GM18508 (cell line): ENCODE measurements around the gene SESN1.
A peak's percentile ranks its signal among the peaks of the same experiment; 100 is the strongest.
"Not testable (repeated sequence)": the region's sequence is repeated elsewhere in the genome, so short reads cannot be mapped to it uniquely, and the experiment has no call there.

ENCODE experiments used
- ATAC-seq: cut with Tn5 transposase; IDR thresholded peaks from one replicate; pipeline ENCODE4 v1.9.1; 2021; ENCODE audit warnings: moderate number of reproducible peaks; ENCODE audit not compliant: insufficient read depth, unreplicated experiment

Gene SESN1

DNA sequence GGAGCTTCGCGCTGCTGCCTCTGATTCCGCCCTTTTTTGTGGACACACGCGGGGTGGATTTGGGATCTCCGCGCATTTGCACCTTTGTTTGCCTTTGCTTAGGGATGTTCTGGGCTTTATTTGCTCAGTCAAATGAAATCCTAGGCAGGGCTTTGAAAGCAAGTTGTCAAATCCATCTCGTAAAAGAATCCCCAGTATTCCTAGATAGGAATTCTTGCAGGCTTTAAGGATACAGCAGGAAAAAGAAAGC, 1.1 kb upstream of the SESN1 start:
- ATAC-seq: no peak

DNA sequence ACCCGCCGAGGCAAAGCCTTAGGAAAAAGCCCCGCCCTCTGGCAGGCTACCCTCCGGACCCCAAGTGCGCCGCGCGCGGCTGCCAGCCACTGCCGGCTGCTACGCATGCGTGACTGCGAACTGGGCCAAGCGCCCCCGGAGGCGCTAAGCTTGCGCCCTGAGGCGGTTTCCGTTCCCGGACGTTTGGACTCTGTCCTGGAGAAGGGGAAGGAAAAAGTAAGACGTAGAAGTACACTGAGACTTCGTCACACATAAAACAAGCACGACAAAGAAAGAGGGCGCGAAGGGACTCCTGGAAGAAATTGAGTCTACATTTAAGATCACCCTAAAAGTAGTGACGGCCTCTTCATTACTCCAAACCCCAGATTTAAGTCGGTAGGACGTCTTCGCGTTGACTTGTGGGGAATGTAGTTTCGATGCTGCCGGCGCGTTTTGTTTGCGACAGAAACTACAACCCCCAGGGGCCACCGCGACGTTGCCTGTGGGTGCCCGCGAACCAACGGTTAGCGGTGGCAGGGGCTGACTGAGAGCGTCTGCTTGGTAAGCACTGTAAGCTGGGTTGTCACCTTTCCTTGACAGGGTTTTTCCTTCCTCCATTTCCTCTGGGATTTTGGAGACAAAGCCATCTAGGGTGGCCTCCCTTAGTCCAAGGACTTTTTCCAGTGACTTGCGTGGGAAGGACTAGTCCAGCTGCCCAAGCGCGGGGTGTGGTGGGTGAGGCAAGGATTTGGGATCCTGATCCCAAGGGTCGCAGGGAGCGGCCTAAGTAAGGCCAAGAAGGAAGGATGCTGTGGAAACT, 589 bp upstream of the SESN1 start, which contains the start of gene CEP57L1:
Gene CEP57L1 (plus strand): TSS at position 472 of the 799 bp plus-strand sequence. CDS start 49,715 bp downstream, outside the sequence.
- peak; percentile 55 for ATAC-seq

DNA sequence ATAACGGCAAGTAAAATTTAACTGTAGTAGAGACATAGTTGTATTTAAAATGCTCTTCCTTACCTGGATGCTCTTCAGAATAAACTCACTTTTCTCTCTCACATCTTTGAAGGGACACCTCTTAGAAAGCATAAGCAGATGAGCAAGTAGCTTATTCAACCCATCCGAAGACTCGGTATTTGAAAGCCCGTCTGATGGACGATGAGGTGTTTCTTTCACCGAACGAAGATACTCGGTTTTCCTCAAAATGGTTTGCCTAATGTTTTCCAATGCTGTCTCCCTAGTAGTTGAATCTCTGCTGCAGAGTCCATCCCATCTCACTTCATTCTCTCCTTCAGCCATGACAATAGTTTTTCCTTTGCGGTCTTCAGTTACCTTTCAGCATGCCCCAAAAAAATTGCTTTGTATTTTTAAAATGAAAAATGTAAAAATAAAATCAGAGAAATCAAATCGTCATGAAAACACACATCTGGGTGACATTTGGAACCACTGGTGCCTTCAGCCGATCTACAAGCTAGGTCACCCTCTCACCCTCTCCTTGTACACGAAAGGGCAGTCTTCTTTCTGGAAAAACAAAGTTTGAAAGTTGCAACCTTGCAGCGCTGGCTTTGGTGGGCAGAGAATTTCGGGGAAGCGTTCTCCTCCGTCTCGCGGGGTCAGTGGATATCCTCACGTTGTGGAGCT, 772 bp downstream of the SESN1 start:
- no peak for ATAC-seq

DNA sequence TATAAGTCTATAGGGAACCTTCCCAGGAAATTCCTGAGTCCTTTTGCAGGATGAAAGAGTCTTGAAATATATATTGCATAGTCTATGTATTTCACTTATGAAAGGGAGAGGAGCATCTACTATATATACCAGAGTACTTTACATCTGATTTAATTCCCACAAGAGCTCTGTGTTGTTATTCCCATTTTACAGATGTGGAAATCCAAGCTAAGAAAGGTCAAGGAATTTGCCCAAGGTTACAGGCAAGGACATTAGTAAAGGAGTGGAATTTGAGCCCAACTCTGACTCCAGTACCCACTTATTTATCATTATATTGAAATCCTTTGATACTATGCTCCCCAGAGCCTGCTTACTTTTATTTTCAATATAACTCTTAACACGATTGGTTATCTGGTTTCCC, 2.6 kb downstream of the SESN1 start:
- ATAC-seq: no peak

DNA sequence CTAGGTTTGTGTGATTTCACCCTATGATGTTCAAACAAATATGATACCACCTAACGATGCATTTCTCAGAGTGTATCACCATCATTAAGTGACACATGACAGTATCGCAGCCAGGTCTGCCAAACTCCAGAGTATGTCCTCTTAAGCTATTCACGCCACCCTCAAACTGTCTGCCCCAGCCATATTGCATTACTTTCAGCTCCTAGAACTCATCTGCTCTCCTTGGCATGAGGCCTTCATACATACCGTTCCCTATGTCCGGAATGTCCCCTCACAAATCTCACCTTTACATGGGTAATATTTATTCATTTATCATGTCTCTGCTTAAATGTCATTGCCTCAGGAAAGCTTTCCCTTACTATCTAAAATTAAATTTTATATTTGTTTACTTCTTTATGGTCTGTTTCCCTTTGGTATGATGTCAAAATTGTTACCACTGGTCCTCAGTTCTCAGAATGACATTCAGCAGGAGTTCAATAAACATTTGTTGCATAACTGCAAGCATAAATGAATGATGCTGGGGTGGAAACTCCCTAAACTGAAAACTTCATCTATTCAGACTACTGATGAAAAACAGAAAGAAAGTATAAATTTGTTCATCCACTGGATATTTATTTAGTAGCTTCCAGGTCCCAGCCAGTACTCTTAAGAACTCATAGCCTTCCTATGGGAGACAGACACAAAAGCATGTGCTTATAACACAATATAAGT, 3.2 kb downstream of the SESN1 start:
- ATAC-seq: no peak

DNA sequence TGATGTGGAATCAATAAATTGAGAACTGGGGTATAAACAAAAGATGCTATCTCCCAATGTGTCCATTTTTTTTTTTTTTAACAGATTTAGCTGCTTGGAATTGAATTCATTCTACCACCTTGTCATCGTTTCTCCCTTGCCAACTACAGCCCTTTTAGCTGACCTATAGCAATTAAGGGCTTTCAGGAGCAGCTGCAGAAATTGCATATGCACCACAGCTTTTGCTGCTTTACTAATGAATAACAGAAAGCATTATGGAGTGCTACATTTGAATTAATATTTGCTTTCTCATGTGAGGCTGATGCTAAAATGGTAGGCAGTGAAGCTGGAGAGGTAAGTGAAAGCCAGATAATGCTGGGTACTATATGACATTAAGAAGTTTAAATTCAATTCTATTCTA, 5.7 kb downstream of the SESN1 start:
- no peak for ATAC-seq

DNA sequence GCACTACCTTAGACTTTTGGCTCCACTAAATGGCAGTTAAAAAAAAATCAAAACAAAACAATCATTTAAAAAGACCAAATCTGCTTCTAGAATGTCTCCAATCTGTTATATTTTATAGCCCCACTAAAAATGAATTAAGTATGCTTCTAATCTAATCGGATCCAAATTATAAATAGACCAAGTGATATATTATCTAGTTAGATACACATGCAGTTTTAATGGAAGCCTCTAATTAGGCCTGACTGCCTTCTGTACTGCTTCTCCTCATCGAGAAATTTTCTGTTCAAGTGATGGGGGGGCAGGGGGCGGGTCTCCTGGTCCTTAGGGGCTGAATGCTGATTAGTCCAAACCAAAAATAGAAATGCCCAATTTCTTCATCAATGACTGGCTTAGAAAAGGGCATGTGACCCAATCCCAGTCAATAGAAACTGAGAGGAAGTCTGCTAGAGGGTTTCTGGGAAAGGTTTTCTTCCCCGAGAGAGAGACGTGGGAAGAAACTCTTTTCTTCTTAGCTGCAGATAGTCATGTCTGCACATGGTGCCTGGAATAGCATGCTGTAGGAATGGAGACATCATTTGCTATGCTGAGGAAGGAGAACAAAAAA, 6.9 kb downstream of the SESN1 start:
- ATAC-seq: no peak

DNA sequence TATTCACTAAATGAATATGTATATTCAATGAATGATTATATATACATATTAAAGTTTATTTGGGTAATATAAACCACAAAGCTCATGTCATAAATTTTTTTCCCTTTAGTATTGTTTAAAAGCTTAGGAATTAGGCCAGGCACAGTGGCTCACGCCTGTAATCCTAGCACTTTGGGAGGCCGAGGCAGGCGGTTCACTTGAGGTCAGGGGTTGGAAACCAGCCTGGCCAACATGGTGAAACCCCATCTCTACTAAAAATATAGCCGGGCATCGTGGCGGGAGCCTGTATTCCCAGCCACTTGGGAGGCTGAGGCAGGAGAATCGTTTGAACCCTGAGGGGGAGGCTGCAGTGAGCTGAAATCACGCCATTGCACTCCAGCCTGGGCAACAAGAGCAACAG, 10.5 kb downstream of the SESN1 start:
- ATAC-seq: not testable (repeated sequence)

DNA sequence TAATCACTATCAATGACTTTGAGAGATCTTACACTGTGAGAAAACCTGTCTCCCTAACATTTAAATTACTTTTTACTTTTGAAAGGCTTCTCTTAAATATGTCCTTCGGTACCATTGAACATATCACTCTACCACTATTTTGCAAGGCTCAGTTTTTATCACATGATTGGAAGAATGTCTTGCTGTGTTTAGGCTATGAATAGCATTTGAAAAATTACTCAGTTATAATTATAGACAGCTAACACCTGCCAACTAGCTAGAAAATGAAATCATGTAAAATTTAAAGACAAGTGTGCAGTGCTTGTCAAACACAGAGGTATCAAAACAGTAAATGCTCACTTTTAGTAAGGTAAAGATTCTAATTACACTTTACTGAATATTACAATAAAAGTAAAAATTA, 11.0 kb downstream of the SESN1 start:
- ATAC-seq: no peak

DNA sequence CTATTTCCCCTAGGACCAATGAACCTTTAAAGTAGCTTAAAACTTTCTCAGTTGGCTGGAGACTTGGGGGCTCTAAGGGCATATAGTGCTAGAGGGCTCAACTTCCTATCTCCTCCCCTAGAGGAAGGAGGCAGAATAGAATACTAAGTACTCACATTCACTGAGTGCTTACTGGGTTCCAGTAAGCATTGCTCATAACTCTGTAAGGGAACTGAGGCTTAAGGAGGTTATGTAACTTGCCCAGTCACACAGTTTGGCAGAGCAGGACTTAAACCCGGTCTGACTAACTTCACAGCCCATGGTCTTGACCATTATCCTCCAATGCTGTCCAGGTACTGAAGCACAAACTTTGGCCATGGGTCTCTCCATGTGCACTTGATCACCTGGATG, 12.5 kb downstream of the SESN1 start:
- no peak for ATAC-seq

DNA sequence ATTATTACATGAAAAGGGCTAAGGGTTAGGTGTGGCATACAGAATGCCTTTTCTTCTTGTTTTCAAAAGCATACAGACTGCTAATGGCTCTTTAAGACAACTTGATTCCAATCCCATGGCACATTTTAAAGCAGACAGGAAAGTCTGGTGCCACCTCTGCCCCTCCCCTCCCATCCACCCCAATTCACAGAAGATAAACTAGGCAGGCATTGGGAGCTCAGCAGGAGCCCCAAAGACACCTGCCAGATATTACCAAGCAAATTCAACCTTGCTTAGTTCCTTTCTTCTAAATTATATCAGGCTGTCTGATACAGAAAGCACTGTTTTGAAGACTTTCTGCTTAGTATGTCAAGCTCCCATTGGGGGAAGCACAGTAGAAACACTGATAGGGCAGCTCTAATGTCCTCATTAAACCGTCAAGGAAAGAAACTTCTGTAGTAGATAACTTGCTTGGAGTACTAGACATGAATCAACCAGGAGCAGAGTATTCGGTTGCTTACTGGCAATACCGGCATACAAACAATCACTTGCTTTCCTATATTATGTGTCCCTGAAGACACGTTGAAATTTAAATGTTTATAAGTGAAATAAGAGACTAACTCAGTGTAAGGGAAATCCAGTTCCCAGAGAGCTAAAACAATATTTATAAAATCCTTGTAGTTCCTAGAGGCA, 13.0 kb downstream of the SESN1 start:
- ATAC-seq: no peak

DNA sequence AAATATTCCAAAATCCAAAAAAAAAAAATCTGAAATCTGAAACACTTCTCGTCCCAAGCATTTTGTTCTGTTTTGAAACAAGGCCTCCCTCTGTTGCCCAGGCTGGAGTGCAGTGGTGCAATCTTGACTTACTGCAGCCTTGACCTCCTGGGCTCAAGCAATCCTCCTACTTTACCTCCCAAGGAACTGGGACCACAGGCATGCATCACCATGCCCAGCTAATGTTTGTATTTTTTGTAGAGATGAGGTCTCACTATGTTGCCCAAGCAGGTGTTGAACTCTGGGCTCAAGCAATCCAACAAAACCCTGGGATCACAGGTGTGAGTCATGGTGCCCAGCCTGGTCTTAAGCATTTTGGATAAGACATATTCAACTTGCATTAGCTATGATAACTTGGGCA, 13.6 kb downstream of the SESN1 start:
- no peak for ATAC-seq

DNA sequence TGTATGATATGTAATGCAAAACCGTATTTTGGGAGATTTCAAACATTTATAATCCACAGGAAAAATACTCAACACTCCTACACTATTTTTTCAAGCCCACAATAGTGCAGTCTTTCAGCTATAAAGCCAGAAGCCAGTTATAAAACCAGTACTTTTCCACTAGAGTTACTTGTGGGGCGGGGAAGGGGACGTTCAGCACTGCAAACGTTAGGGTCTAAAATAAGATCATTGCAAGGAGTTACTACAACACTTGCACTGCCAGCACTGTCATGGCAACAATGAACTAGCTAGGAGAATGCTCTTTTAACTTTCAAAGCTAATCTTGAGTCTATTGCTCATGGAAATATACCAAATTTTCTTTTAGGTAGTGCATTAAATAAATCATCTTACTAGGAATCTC, 14.7 kb downstream of the SESN1 start:
- no peak for ATAC-seq

DNA sequence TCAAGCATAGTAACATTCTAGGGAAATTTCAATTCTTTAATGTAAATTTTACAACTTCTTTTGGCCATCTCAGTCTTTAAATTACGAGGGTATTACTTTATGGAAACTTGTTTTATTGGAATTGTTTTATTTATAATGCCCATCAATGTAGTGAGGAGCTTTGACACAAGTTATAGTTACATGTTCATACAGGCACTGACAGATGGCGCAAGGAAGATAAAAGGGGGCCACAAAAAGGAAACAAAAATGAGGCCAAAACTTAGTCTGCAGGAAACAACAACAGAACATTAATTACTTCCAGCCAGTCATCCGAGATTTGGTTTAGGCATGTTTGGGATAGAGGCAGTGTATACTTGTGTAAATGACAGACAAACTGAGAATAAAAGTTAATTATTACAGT, 18.3 kb downstream of the SESN1 start:
- ATAC-seq: no peak

DNA sequence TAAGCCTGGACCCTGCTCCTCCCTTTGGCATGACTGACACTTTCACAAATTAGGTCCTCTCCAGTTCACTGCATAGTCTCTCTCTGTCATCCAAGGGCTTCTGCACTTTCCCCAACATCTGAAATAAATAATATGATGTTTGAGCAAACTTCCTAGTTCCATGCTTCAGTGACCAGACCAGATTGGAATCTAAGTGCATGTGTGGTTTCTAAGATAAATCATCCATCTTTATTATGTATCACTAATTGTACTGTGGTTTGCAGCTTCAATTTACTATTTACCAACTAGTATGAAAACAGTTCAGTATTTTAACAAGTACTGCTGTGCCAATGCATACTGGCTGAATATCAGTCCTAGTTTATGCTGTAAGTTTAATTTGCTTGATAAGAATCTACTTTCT, 18.7 kb downstream of the SESN1 start:
- no peak for ATAC-seq

DNA sequence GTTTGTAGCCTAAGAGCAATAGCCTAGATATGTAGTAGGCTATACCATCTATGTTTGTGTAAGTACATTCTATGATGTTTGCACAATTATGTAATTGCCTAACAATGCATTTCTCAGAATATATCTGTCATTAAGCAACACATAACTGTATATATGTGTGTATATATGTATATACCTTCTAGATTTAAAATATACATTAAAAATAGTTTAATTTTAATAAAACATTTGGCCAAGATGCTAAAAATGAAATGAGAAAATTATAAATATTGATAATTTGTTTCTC, 20.6 kb downstream of the SESN1 start:
- ATAC-seq: no peak

DNA sequence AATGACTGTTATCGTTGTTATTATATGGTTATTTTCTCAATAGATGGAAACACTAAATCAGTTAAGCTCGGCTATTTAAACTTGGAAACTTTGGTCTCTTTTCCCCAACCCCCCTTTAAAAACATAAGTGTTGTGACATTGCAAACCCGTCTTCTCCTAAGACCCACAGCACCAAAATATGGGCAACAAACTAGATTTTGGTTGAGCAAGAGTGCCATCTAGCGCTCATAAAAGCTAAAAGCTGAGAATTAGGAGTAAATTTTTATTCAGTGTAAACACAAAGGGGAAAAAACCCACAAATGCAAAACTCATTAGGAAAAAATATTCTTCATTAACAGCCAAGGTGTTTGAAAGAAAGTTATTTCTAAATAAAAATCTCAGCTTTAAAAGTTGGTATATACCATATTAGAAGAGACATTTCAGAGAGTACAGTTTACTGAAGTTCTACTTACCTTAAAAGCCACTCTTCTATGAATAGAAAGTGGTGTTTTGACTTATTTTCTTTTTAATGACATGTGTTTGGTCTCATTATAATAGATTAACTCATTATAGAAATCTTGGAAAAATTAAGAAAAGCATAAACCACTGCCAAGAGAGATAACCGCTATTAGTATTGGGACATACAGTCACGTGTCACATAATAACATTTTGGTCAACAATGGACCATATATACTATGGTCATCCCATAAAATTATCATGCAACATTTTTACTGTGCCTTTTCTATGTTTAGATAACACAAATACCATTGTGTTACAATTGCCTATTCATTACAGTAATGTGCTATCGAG, 21.1 kb downstream of the SESN1 start:
- no peak for ATAC-seq

DNA sequence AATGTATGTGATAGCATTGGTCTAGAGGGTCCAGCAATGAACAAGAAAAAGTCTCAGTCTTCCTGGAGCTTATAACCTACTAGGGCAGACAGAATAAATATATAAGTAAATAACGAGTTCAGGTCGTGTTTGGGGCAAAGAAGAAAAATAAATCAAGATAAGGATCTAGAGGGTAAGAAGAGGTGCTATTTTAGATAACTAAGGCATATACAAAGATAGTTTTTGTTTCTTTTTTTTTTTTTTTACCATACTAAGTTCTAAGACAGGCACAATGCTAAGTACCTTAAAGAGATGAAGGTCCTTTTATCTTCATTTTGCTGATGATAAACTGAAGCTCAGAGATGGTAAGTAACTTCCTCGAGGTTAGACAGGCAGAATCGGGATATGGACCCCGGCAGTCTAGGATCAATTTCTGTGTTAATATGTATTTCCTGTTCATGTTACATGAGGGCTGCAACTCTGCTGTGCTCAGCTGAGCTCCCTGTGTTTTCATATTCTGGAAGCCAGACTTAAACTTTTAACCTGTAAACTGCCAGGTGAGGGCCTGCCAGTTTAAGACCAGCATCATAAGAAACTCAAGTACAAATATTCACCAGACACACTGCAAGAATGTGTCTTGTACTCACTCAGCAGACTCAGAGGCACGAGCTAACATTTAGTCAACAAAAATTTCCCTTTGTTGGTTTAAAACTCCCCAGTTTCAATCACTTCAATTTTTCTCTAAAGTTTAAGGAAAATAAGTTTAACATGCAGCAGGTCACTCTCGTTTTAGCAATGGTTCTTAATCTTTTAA, 23.3 kb downstream of the SESN1 start:
- no peak for ATAC-seq

DNA sequence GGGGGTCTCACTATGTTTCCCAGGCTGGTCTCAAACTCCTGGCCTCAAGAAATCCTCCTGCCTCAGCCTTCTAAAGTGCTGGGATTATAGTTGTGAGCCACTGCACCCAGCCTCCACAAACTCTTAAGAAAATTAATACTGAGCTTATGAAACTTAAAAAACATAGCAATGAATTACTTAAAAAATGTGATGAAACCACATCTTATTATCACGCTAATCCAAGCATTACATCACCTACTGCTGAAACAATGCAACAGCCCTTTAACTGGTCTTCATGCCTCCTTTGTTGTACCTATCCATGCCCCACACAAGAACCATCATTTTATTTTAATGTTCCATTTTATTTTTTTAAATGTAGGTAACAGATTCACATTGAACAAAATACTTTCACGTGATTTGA, 24.9 kb downstream of the SESN1 start:
- ATAC-seq: no peak
